DOHH2 (cell line): ENCODE results near the gene KIR3DL2.
"Not testable (repeated sequence)": the region's sequence is repeated elsewhere in the genome, so short reads cannot be mapped to it uniquely, and the experiment has no call there.

Experiments used
- CTCF ChIP-seq: fragments of 200-600 bp; sonication (generic); IDR thresholded peaks from one replicate; pipeline ENCODE4 v1.5.1; 2014; ENCODE audit warnings: antibody characterized with exemption, mild to moderate bottlenecking, low read depth, low read length; ENCODE audit not compliant: poor library complexity, severe bottlenecking
- EZH2phosphoT487 ChIP-seq: fragments of 200-600 bp; sonication (generic); IDR thresholded peaks from 2 replicates; pipeline ENCODE4 v1.6.1; 2017; ENCODE audit warnings: borderline replicate concordance, mild to moderate bottlenecking, antibody characterized with exemption, low read length, moderate library complexity, mixed read lengths

DNA sequence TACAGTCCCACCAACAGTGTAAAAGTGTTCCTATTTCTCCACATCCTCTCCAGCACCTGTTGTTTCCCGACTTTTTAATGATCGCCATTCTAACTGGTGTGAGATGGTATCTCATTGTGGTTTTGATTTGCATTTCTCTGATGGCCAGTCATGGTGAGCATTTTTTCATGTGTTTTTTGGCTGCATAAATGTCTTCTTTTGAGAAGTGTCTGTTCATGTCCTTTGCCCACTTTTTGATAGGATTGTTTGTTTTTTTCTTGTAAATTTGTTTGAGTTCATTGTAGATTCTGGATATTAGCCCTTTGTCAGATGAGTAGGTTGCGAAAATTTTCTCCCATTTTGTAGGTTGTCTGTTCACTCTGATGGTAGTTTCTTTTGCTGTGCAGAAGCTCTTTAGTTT, 13.2 kb downstream of the KIR3DL2 start:
- TF ChIP-seq CTCF, EZH2phosphoT487: not testable (repeated sequence)
